Endodermal cell (in vitro differentiated cells): ENCODE measurements around the gene METTL26. TPM values are rescaled to one million over a fixed set of nuclear protein-coding genes. Genes with fewer than 3 reads are reported as not detected.
A peak's percentile ranks its signal among the peaks of the same experiment; 100 is the strongest.

Experiments used
- DNase-seq: peaks from one replicate; pipeline ENCODE4 v3.0.0-alpha.2; 2017
- H3K27ac ChIP-seq: 2 replicates; pipeline ENCODE4 v1.5.1; 2013; ENCODE audit warnings: mild to moderate bottlenecking, low read depth, low read length, moderate library complexity
- H3K27me3 ChIP-seq: 2 replicates; pipeline ENCODE4 v1.6.1; 2013; ENCODE audit warnings: mild to moderate bottlenecking, low read length, moderate library complexity; ENCODE audit not compliant: insufficient read depth, control insufficient read depth, poor library complexity, severe bottlenecking
- H3K36me3 ChIP-seq: 2 replicates; pipeline ENCODE4 v1.7.0; 2013; ENCODE audit warnings: mild to moderate bottlenecking, low read length, moderate library complexity; ENCODE audit not compliant: control insufficient read depth, insufficient read depth
- H3K4me1 ChIP-seq: one replicate; pipeline ENCODE4 v1.7.0; 2013; ENCODE audit warnings: low read length; ENCODE audit not compliant: control insufficient read depth, insufficient read depth
- H3K4me3 ChIP-seq: 2 replicates; pipeline ENCODE4 v1.5.1; 2013; ENCODE audit warnings: mild to moderate bottlenecking, low read length, moderate library complexity
- H3K9ac ChIP-seq: 2 replicates; pipeline ENCODE4 v1.6.1; 2013; ENCODE audit warnings: mild to moderate bottlenecking, low read length, moderate library complexity; ENCODE audit not compliant: poor library complexity, severe bottlenecking; ENCODE audit errors: extremely low read depth
- H3K9me3 ChIP-seq: 2 replicates; pipeline ENCODE4 v1.6.1; 2013; ENCODE audit warnings: mild to moderate bottlenecking, low read length, moderate library complexity; ENCODE audit not compliant: control insufficient read depth
- H3K27ac Mint-ChIP-seq: 2 replicates; pipeline ENCODE4 v1.8.0; 2020; ENCODE audit warnings: mixed read lengths
- H3K27me3 Mint-ChIP-seq: 2 replicates; pipeline ENCODE4 v1.8.0; 2021; ENCODE audit warnings: mild to moderate bottlenecking, mixed read lengths; ENCODE audit not compliant: insufficient read depth
- H3K36me3 Mint-ChIP-seq: 2 replicates; pipeline ENCODE4 v1.8.0; 2020; ENCODE audit warnings: low read depth, mixed read lengths
- H3K4me1 Mint-ChIP-seq: 2 replicates; pipeline ENCODE4 v1.8.0; 2020; ENCODE audit warnings: mixed read lengths
- H3K4me3 Mint-ChIP-seq: 2 replicates; pipeline ENCODE4 v1.8.0; 2020; ENCODE audit warnings: mild to moderate bottlenecking, moderate library complexity, mixed read lengths
- H3K9me3 Mint-ChIP-seq: 2 replicates; pipeline ENCODE4 v1.8.0; 2020; ENCODE audit warnings: mild to moderate bottlenecking, mixed read lengths
- CTCF ChIP-seq: fragments of 200-600 bp; sonication (generic); conservative IDR thresholded peaks from 2 replicates; pipeline ENCODE4 v1.5.0; 2021; ENCODE audit warnings: antibody characterized with exemption, mild to moderate bottlenecking
- WGBS, 2 experiments: methylation state at CpG; one replicate each; pipeline versions ENCODE4 v1.1.5 to v1.1.7; 2013; ENCODE audit warnings: missing lambda C conversion rate in 2 of 2, mixed read lengths in 1 of 2; ENCODE audit not compliant: insufficient coverage in 1 of 2, insufficient read length in 1 of 2; 5-methylcytosine and 5-hydroxymethylcytosine counted together
- total RNA-seq, 2 donors: library from RNA; stranded (reverse); fragmentation: NEBNext Ultra II Directional in 1 of 2; extraction: Animal tissue kit (Norgen Biotek cat#: 25700) in 1 of 2; gene quantifications; 2 replicates in 1 of 2; 3 replicates in 1 of 2; pipeline ENCODE4 v1.2.1, GENCODE V29; 2021

The METTL26 gene
- total RNA-seq, 2 donors from 2014 or later: 72.1 to 79.8 TPM

- Histone ChIP-seq H3K27ac (peak within 1 kb of the TSS; percentile 73), H3K9ac (peak within 1 kb of the TSS; percentile 55), H3K27me3 (no peaks in the 10 kb centered on the region), H3K36me3 (peaks cover 36% of the 10 kb centered on the region), H3K9me3 (no peaks in the 10 kb centered on the region), H3K4me1 (peaks cover 19% of the 10 kb centered on the region), H3K4me3 (peak within 1 kb of the TSS; percentile 76)
- Mint-ChIP-seq H3K27ac (peak within 1 kb of the TSS; percentile 84), H3K4me3 (peak within 1 kb of the TSS; percentile 73), H3K4me1 (peaks cover 17% of the 10 kb centered on the region), H3K36me3 (peaks cover 36% of the 10 kb centered on the region), H3K9me3 (no peaks in the 10 kb centered on the region), H3K27me3 (no peaks in the 10 kb centered on the region)
- peak; percentile 98 for DNase-seq
- 12 to 16% methylated on average over 53 to 91 of the region's 91 CpGs for WGBS, 2 experiments
- no peak for TF ChIP-seq CTCF
Observed at GRCh38 chr16:684071-684794, 48.1 kb upstream of the METTL26 start, which contains the start of gene JMJD8. TSS of gene JMJD8 (minus strand) at chr16:684334. CDS start at chr16:684319, 15 bp downstream.

- H3K9ac ChIP-seq: peak overlapping the region; percentile 55
- peaks cover 36% of the 10 kb centered on the region for H3K36me3 Mint-ChIP-seq
- TF ChIP-seq CTCF: no peak
- DNase-seq: peak; percentile 63
- no peak overlapping the region for H3K27ac ChIP-seq
- H3K4me3 Mint-ChIP-seq: peak overlapping the region; percentile 73
- no peaks in the 10 kb centered on the region for H3K27me3 ChIP-seq
- H3K27ac Mint-ChIP-seq: peak overlapping the region; percentile 84
- no peaks in the 10 kb centered on the region for H3K9me3 Mint-ChIP-seq
- H3K36me3 ChIP-seq: peaks cover 36% of the 10 kb centered on the region
- no peaks in the 10 kb centered on the region for H3K27me3 Mint-ChIP-seq
- H3K9me3 ChIP-seq: no peaks in the 10 kb centered on the region
- 17 to 18% methylated on average over 44 to 57 of the region's 57 CpGs for WGBS, 2 experiments
- peaks cover 18% of the 10 kb centered on the region for H3K4me1 ChIP-seq
- H3K4me3 ChIP-seq: peak overlapping the region; percentile 76
- H3K4me1 Mint-ChIP-seq: peaks cover 17% of the 10 kb centered on the region
Observed at GRCh38 chr16:683396-684070, 47.4 kb upstream of the METTL26 start.

GRCh38 chr16:682493-683395 is 46.6 kb upstream of the METTL26 start:
- no peaks in the 10 kb centered on the region for H3K27me3 ChIP-seq

More at GRCh38 chr16:682493-683395, 46.6 kb upstream of the METTL26 start:
- Histone ChIP-seq H3K36me3 (peaks cover 36% of the 10 kb centered on the region), H3K4me3 (peak overlapping the region; percentile 76), H3K27ac (no peak overlapping the region), H3K4me1 (peaks cover 18% of the 10 kb centered on the region), H3K9me3 (no peaks in the 10 kb centered on the region), H3K9ac (no peak overlapping the region)
- no peak for DNase-seq
- Mint-ChIP-seq H3K27ac (peak overlapping the region; percentile 84), H3K36me3 (peaks cover 36% of the 10 kb centered on the region), H3K9me3 (no peaks in the 10 kb centered on the region), H3K4me1 (peaks cover 17% of the 10 kb centered on the region), H3K4me3 (peak overlapping the region; percentile 73), H3K27me3 (no peaks in the 10 kb centered on the region)
- 94 to 96% methylated on average over 28 to 36 of the region's 36 CpGs for WGBS, 2 experiments
- TF ChIP-seq CTCF: peak; percentile 36
